NCI-H1694 treated with DMSO at 0.1 percent for 48 hours (cell line): ENCODE data around the gene ZNF410.
"Not testable (repeated sequence)": the region's sequence is repeated elsewhere in the genome, so short reads cannot be mapped to it uniquely, and the experiment has no call there.

Experiments used
- DNase-seq: peaks from one replicate; lab custom pipeline; 2025; lab: John Stamatoyannopoulos, UW

The ZNF410 gene, protein sequence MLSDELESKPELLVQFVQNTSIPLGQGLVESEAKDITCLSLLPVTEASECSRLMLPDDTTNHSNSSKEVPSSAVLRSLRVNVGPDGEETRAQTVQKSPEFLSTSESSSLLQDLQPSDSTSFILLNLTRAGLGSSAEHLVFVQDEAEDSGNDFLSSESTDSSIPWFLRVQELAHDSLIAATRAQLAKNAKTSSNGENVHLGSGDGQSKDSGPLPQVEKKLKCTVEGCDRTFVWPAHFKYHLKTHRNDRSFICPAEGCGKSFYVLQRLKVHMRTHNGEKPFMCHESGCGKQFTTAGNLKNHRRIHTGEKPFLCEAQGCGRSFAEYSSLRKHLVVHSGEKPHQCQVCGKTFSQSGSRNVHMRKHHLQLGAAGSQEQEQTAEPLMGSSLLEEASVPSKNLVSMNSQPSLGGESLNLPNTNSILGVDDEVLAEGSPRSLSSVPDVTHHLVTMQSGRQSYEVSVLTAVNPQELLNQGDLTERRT

DNA sequence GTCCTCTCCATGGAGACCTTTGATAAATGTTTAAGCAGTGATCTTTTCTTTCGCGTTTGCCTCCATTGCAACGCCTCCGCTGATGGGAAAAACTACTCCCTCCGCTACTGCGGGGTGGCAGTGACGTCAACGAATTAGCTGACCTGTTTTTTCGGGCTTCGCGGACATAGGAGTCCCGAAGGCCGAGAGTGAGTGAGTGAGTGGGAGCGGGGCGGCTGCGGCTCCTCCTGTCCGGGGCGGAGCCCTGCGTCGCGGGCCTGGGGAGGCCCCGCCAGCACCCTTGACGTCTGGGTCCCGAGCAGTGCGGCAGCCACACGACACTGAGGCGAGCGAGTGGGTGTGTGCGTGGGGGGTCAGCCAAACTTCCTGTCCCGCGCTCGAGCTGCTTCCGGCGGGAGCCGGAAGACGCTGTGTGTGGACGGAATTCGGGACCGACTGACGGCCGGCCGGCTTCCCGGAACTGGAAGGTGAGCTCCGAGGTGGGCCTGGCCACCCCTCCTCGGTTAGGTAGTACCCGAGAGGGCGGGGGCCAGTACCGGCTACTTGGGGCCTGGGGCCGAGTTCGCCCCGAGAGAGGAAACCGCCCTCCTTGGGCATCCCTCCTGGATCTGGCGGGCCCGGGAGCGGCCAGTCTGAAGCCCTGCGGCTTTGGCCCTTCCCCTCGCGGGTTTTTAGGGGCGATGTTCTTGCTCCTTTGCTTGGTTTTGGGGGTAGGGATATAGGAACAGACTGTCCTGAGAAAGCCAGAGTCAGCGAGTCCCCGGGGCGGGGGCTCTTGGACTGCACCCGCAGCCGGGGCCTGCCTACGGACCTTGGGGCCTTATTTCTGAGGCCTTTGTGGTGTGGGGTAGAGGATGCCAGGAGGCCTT, at the start of gene ZNF410:
Gene ZNF410, plus strand, starts transcription at position 411 of the 869 bp plus-strand sequence. CDS start 5,317 bp downstream, outside the sequence.
- peak; percentile 90 for DNase-seq

DNA sequence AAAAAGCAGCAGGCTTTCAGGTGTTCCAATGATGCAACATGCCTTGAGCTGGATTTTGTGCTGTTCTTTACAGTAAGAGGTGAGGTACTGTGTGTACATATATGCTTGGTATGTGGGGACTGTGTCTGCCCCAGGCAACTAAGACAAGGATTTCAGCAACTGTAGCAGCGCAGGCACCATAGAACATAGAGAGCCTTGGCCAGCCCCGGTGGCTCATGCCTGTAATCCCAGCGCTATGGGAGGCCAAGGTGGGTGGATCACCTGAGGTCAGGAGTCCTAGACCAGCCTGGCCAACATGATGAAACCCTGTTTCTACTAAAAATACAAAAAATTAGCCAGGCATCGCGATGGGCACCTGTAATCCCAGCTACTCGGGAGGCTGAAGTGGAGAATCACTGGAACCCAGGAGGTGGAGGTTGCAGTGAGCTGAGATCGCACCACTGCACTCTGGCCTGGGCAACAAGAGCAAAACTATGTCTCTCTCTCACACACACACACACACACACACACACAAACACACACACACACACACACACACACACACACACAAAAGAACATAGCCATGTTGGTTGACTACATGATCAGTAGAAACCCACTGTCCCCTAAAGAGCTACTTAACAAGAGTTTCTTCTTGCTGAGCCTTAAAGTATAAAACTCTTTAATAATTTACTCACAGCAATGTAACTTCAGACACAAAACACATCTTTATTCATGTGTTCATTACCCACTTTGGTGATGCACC, 48.2 kb upstream of the ZNF410 start:
- not testable (repeated sequence) for DNase-seq

DNA sequence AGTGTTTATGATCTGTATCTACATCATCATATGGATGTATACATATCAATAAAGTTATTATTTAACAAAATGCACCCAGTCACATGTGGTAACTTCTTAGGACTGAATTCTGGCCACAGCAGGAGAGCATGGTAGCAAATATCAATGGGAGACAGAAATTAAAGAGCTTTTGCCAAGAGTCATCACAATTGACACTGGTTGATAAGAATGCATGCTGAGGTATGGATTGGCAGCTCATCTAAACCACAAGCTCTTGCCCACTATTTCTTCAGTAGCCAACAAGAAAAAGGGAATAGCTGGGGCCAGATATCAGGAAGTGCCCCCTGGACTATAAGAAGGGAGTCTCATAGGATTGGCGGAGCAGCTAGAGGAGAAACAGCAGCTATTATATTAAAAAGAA, 44.5 kb upstream of the ZNF410 start:
- DNase-seq: no peak

DNA sequence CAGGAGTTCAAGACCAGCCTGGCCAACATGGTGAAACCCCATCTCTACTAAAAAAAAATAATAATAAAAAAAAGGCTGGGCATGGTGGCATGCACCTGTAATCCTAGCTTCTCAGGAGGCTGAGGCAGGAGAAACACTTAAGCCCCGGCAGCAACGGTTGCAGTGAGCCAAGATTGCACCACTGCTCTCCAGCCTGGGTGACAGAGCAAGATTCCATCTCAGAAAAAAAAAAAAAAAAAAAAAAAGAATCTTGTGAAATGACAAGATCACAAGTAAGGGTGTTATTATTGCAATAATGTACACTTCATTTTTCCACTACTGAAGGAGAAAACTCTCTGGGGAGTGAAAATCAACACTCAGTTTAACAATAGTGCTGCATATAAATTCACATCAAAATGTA, 43.8 kb upstream of the ZNF410 start:
- DNase-seq: no peak

DNA sequence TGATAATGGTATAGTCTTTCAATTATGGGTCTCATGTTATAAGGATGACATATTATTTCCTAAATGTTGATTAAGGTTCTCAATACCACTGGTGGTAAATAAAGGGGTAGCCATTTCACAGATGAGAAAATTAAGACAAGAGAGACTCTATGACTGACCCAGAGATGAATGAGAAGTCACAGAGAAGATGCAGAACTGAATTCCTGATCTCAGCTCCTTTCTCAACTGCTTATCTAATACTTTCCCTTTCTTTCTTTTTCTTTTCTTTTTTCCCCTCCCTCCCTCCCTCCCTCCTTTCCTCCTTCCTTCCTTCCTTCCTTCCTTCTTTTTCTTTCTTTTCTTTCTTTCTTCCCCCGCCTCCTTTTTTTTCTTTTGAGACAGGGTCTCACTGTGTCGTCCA, 43.4 kb upstream of the ZNF410 start:
- no peak for DNase-seq

DNA sequence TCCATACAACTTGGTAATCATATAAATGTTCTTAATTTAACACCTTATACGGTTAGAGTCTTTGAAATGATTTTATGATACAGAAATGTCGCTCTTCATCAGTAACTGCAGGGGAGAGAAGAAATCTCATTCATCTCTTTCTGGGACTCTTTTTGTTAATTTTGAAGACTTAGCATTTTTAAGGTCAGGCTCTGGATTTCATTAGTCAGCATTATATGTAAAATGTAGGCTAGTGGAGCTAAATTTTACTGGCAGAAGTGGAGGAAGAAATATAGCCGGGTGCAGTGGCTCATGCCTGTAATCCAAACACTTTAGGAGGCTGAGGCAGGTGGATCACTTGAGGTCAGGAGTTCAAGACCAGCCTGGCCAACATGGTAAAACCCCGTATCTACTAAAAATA, 39.7 kb upstream of the ZNF410 start:
- DNase-seq: no peak

DNA sequence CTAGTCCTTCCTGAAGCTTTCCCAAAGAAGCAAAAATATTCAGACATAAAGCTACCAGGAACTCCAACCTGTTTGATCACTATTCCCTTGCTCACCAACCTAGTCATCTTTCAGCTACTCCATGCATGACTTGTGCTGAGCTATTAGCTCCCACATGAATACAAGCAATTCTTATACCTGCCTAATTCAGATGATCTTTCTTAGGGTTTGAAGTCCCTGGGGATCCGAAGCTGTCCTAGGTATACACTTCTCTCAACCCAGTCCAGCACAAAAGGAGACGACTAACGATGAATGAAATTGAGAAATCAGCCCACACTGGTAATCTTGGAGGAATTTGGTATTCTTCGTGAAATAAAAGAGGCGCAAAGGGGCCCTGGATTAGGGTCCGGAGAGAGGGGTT, 35.7 kb upstream of the ZNF410 start:
- DNase-seq: no peak

DNA sequence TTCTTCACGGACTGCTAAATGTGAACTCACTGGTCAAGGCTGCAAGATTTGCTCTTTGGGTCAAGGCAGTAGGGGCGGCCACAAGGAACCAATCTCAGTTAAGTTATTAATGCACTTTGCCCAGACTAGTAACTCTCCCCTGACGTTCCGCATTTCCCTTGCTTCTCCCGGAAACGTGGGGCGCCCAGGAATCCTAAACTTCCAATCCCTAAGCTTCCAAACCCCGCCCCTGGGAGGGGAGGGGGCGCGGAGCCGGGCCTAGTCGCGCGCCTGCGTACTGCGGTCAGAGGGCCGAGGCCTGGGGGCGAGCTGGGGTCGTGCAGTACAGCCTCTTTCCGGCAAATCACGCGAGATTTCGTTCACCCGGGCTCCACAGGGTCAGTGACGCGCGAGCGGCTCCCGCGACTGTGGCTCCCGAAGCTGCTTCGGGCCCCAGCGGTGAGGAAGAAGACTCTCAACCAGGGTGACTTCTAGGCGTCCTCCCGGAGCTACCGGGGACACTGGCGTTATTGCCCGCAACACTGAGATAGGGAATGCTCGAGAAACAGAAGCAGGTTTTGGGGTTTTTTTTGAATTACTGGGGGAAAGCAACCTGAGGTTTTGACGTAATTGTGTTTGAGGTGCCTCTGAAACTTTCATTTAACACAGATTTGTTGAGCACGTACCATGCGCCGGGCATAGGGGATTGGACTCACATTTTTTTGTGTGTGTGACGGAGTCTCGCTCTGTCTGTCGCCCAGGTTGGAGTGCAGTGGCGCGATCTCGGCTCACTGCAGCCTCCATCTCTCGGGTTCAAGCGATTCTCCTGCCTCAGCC, 34.9 kb upstream of the ZNF410 start, which contains the start of gene PTGR2:
Gene PTGR2, plus strand, starts transcription at position 265 of the 816 bp plus-strand sequence. CDS start 7,032 bp downstream, outside the sequence.
- DNase-seq: peak; percentile 99

DNA sequence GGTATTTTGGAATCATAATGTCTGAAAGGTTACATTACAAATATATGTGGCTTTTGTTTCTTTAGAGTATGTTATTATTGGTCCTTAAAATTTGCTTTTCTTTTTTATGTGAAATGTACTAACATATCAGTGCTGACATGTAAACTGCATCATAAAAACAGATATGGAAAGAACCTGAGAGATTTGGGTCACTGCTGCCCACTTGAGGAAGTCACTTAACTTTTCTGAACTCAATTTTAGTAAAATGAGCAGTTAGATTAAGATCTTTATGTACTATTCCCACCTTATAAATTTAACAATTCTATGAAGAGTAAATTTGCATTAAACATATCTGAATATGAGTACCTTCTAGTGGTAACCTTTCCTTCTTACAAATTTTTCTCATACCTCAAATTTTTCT, 27.5 kb upstream of the ZNF410 start:
- DNase-seq: no peak

DNA sequence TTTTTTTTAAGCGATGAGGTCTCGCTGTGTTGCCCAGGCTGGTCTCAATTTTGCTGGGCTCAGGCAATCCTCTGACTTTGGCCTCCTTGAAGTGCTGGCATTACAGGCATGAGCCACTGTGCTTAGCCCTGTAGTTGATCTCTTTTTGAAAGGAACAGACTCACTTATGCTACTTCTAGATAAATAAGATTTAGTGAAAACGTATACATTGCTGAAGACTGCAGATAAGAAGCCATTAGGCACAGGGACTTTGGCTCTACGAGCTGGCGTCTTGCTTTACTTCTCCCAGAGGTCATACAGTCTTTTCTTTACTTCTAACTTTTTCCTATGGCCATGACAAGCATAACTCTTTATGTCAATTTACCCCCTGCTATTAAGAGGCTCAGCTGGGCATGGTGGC, 25.6 kb upstream of the ZNF410 start:
- DNase-seq: no peak

DNA sequence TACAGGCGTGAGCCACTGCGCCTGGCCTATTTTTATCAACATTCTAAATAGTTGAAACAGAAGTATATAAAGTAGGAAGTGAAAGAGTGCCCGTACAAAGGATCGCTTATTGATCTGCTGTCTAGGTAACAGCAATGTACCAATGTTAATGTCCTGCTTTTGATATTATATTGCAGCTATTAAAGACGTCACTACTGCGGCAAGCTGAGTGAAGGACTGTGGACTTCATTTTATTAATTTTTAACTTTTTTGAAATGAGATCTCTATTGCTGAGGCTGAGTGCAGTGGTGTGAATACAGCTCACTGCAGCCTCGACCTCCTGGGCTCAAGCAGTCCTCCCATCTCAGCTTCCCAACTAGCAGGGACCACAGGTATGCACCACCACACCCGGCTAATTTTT, 24.2 kb upstream of the ZNF410 start:
- DNase-seq: no peak

DNA sequence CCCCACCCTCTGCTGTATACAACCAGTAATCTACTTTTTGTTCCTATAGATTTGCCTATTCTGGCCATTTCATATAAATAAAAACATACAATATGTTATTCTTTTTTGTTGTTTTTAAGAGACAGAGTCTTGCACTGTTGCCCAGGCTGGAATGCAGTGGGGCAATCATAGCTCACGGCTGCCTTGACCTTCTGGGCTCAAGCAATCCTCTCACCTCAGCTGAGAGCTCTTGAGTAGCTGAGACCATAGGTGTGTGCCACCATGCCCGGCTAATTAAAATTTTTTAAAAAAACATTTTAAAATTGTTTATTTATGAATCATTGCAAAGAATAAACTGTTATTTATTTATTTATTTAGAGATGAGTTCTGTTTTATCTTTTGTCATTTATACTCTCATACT, 23.4 kb upstream of the ZNF410 start:
- no peak for DNase-seq

DNA sequence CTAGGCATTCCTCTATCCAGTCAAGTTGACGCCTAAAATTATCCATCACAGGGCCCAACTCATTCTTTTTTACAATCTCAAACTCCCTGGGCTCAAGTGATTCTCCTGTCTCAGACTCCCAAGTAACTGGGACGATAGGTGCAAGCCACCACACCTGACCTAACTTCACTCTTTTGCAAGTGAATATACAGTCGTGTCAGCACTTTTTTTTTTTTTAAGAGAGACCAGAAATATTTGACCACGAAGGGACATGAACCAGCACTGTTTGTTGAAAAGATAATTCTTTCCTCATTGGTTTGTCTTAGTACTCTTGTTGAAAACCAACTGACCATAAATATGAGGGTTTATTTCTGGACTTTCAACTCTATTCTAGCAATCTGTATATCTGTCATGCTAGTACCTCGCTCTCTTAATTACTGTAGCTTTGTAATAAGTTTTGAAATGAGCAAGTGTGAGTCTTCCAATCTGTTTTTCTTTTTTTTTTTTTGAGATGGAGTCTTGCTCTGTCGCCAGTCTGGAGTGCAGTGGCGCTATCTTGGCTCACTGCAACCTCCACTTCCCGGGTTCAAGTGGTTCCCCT, 21.0 kb upstream of the ZNF410 start:
- no peak for DNase-seq

DNA sequence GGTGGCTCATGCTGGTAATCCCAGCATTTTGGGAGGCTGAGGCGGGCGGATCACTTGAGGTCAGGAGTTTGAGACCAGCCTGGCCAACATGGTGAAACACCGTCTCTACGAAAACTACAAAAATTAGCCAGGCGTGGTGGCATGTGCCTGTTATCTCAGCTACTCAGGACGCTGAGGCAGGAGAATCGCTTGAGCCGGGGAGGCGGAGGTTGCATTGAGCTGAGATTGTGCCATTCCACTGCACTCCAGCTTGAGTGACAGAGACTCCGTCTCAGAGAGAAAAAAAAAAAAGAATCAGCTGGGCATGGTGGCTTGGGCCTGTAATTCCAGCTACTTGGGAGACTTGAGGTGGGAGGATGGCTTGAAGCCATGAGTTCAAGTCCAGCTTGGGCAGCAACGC, 16.9 kb upstream of the ZNF410 start:
- DNase-seq: not testable (repeated sequence)

DNA sequence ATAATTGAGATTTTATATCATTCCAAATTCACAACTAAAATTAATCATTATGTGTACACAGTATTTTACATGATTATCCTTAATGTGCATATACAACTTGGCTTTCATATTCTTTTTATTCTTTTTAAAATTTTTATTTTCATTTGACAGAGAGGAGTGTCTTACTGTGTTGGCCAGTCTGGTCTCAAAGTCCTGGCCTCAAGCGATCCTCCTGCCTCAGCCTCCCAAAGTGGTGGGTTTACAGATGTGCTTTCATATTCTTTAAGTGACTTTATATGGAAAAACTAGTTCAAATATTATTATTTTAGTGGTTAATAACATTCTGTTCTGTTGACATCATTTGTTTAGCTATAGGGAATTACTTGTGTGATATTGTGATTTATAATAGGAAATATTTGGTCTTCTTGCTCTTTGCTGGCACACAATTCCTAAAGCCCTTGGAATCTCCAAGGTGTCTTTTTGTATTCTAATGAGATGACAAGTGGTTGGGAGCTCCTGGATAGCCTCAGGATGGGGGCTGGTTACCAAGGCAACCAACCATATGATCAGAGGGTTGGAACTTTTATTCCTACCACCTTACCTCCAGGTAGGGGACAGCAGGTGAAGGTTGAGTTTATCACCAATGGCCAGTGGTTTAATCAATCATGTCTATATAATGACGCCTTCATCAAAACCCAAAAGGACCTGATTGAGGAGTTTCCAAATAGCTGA, 16.0 kb upstream of the ZNF410 start:
- no peak for DNase-seq

DNA sequence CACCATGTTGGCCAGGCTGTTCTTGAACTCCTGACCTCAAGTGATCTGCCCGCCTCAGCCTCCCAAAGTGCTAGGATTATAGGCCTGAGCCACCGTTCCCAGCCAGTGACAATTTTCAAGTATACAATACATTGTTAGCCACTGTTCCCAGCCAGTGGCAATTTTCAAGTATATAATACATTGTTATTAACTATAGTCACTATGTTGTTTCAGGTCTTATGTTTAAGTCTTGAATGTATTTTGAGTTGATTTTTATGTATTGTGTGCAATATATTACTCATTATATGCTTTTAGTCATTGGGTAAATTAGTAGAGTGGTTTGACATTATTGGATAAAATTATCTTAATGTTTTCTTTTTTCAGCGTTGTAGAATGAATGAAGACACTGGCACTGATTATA, 13.0 kb upstream of the ZNF410 start:
- DNase-seq: no peak

DNA sequence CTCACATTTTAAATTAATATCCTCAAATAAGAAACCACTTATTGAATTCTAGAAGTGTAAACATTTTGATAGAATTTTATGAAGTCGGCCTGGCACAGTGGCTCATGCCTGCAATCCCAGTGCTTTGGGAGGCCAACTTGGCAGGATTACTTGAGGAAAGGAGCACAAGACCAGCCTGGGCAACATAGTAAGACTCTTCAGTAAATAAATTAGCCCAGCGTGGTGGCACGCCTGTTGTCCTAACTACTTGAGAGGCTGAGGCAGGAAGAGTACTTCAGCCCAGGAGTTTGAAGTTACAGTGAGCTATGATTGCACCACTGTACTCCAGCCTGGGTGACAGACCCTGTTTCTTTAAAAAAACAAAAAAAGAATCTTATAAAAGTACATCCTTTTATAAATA, 8.9 kb upstream of the ZNF410 start:
- no peak for DNase-seq

DNA sequence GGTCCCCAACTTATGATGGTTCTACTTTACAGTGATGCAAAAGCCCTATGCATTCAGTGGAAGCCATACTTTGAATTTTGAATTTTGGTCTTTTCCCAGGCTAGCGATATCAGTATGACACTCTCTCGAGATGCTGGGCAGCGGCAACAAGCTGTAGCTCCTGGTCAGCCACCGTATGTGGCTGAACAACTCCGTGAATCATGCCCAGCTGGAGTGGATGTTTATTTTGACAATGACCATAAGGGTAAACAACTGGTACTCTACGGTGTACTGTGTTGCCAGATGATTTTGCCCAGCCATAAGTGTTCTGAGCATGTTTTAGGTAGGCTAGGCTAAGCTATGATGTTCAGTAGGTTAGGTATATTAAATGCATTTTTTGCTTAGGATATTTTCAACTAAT, 8.2 kb upstream of the ZNF410 start:
- DNase-seq: no peak

DNA sequence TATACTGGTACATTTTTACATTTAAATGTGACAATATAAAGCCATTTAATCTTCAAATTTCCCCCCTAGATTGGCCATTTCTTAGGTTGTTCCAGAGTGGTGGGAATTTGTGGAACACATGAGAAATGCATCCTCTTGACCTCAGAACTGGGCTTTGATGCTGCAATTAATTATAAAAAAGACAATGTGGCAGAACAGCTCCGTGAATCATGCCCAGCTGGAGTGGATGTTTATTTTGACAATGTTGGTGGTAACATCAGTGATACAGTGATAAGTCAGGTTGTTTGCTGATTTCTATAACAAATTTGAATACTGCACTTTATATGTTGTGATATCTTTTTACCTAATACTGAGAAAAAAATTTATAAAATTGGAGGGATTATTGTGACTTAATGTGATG, 7.6 kb upstream of the ZNF410 start:
- DNase-seq: no peak

DNA sequence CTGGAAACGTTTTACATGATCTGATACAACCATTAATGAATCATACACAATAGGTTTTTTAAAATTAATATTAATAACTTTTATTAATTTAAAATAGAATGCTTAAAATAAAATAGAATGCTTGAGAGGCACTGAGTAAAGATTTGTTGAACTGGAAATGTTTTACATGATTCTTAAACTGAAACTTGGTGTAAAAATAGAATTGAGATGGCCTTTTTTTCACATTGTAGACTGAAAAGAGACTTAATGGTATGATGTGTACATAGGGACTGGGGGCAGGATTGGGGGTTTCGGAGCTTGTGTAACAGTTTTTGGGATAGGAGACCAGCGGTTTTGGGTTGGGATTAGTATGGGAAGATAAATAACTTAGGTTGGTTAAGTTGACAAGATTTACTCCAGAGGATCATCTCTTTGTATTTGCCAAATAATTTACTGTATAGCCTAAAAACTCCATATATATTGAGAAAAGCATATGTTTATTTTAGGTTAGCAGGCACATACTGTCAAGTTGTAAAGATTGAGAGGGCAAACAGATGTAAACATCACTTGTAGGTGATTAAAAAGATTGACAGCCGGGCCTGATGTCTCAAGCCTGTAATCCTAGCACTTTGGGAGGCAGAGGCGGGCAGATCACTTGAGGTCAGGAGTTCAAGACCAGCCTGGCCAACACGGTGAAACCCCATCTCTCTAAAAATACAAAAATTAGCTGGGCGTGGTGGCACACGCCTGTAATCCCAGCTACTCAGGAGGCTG, 2.0 kb upstream of the ZNF410 start:
- DNase-seq: no peak
